Esophagus (tissue), 2 donors: Measurements from ENCODE around the gene ADAMTS16. TPM values are rescaled to one million over a fixed set of nuclear protein-coding genes. Genes with fewer than 3 reads are reported as not detected.

ENCODE experiments used
- H3K27ac ChIP-seq, 2 donors: one replicate each; pipeline ENCODE4 v1.5.1; 2013; ENCODE audit warnings: low read depth in 2 of 2, mild to moderate bottlenecking in 2 of 2, inconsistent platforms in 1 of 2, low read length in 1 of 2, moderate library complexity in 1 of 2
- H3K27me3 ChIP-seq, 2 donors: one replicate each; pipeline ENCODE4 v1.6.1; 2013; ENCODE audit warnings: low read length in 2 of 2, control low read depth in 1 of 2, mild to moderate bottlenecking in 1 of 2; ENCODE audit not compliant: insufficient read depth in 2 of 2, control insufficient read depth in 1 of 2
- H3K36me3 ChIP-seq, 2 donors: one replicate each; pipeline ENCODE4 v1.6.1; 2013; ENCODE audit warnings: low read length in 1 of 2; ENCODE audit not compliant: control insufficient read depth in 2 of 2, insufficient read depth in 2 of 2
- H3K4me1 ChIP-seq, 2 donors: one replicate each; pipeline ENCODE4 v1.6.1; 2013; ENCODE audit warnings: low read length in 1 of 2; ENCODE audit not compliant: control insufficient read depth in 2 of 2, insufficient read depth in 2 of 2
- H3K4me3 ChIP-seq, 2 donors: one replicate each; pipeline ENCODE4 v1.5.1; 2013; ENCODE audit warnings: low read length in 2 of 2, mild to moderate bottlenecking in 2 of 2, low read depth in 1 of 2, moderate library complexity in 1 of 2
- H3K9me3 ChIP-seq, 2 donors: one replicate each; pipeline ENCODE4 v1.6.1; 2013; ENCODE audit warnings: mild to moderate bottlenecking in 2 of 2, low read depth in 1 of 2, low read length in 1 of 2, moderate library complexity in 1 of 2; ENCODE audit not compliant: control insufficient read depth in 2 of 2, insufficient read depth in 1 of 2
- WGBS, 2 donors: extraction: QIAGEN DNeasy Blood & Tissue Kit; methylation state at CpG; one replicate each; pipeline ENCODE4 v1.1.7; 2013; 5-methylcytosine and 5-hydroxymethylcytosine counted together
- polyA plus RNA-seq, 2 donors: library from polyadenylated mRNA; stranded (reverse); fragments of 200-250 nt; gene quantifications; one replicate each; pipeline ENCODE4 v1.2.3, GENCODE V29; 2013
- donor health status: healthy with polysubstance abuse.
- donor health status: Bipolar disorder and iron deficiency.

ADAMTS16 gene
- polyA plus RNA-seq, 2 donors = not detected

DNA sequence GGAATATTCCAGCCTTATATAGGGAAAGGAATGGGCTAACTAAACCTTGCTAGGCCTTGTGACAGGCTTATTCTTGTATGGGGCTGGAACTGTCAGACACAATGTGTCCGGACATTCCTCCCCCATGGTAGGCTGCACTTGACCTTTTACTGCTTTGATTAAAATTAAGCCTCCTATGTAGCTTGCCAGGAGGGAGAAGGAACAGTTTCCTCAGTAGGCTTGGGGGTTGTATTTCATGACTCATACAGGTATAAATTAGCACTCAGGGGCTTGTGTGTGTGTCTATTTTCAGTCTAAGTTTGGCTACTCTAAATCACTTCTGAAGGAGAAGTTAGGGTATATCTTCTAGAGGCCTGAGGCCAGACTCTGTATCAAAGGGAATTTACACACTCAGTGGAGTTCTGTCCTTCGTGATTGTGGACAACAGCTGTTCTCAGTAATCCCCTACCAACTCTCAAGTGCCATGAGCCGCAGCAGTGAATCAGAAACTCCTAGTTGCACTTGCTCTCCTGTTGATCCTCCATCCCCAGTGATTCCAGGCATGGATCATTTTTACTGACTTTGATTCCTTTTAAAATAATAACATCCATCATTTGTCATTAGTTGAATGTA is 16.4 kb downstream of the ADAMTS16 start:
- Histone ChIP-seq H3K27ac (no peak overlapping the region), H3K27me3 (no peaks in the 10 kb centered on the region), H3K9me3 (peaks cover 0 to 5% of the 10 kb centered on the region in 2 donors), H3K36me3 (no peaks in the 10 kb centered on the region), H3K4me1 (no peaks in the 10 kb centered on the region), H3K4me3 (no peak overlapping the region)
- WGBS, 2 donors = 53 to 64% methylated on average over 3 of the region's 3 CpGs

DNA sequence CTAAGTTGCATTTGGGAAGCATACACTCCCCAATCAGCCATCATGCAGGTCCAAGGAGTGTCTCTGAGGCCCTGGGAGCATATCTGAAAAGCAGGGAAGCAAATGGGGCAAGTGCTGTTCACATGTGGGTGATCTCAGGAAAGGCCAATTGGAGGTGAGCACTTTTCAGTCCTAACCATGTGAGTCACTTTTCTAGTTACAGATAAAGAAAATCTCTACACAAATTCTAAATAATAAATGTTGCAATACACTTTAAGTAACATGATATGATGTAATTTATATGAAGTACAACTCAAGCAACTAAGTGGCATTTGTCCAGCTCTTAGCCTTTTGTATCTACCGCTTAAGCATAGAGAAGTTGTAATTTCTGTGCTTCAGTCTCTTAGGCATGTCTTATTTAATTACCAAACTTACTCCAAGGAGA is 18.4 kb downstream of the ADAMTS16 start:
- no peak overlapping the region for H3K27ac ChIP-seq
- no peaks in the 10 kb centered on the region for H3K36me3 ChIP-seq
- 86 to 96% methylated on average over 1 of the region's 1 CpG for WGBS, 2 donors
- no peaks in the 10 kb centered on the region for H3K27me3 ChIP-seq
- no peak overlapping the region for H3K4me3 ChIP-seq
- H3K4me1 ChIP-seq = no peaks in the 10 kb centered on the region
- peaks cover 0 to 5% of the 10 kb centered on the region in 2 donors for H3K9me3 ChIP-seq

DNA sequence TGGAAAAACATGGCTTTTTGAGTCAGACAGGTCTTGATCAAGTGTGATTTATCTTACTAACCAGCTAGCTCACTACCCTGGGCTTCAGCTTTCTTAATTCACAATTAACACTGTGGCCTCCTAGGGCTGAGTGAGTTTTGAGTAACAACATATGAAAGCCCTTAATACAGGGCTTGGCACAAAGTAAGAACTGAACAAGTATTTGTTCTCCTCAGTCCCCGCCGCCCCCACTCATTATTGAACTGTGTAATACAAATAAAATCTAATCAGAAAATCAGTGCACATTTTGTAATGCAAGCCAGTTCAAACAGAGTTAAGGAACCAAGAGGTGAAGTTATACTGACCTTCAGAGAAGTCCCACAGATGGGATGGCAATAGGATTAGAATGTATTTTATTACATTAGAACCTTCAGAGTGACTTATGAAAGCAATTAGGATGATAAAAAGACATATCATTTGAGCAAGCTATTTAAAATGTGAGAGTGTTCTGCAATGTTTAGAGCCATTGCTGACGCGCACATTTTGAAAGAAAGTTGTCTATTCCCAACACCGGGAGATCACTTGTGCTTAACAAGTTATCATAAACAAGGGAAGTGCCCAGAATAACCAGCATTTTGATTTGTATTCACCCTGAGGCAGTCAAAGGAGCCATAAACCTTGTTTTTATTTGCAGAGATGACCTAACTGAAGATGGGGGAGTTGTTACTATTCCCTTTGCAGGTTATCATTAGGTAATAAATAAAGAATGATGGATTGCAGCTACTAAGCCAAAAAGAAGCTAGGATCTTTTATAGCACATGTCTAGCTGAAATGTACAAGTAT is 19.4 kb downstream of the ADAMTS16 start:
- no peaks in the 10 kb centered on the region for H3K4me1 ChIP-seq
- H3K9me3 ChIP-seq = peaks cover 0 to 5% of the 10 kb centered on the region in 2 donors
- WGBS, 2 donors = 49 to 59% methylated on average over 5 of the region's 5 CpGs
- H3K36me3 ChIP-seq = no peaks in the 10 kb centered on the region
- no peak overlapping the region for H3K4me3 ChIP-seq
- H3K27ac ChIP-seq = no peak overlapping the region
- H3K27me3 ChIP-seq = no peaks in the 10 kb centered on the region

DNA sequence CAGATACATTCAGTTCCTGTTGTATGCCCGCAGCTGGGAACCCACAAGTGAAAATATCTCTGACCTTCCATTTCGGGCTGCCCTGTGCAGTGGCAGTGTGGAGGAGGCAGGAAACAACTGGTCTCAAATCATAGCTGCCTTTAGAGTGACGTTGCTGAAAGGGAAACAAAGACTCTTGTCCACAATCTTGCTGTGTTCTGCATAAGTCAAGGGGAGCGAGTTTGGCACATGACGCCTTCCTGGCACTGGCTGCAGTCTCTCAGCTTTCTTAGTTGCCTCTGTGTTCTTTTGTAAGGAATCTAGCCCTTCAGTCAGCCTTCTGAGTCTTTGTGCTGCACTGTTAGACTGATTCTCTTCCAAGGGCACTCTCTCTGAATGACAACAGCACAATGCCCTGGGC is 24.0 kb downstream of the ADAMTS16 start:
- no peak overlapping the region for H3K27ac ChIP-seq
- no peaks in the 10 kb centered on the region for H3K4me1 ChIP-seq
- WGBS, 2 donors = 64 to 67% methylated on average over 5 of the region's 5 CpGs
- no peak overlapping the region for H3K4me3 ChIP-seq
- H3K9me3 ChIP-seq = no peaks in the 10 kb centered on the region
- no peaks in the 10 kb centered on the region for H3K27me3 ChIP-seq
- H3K36me3 ChIP-seq = no peaks in the 10 kb centered on the region

DNA sequence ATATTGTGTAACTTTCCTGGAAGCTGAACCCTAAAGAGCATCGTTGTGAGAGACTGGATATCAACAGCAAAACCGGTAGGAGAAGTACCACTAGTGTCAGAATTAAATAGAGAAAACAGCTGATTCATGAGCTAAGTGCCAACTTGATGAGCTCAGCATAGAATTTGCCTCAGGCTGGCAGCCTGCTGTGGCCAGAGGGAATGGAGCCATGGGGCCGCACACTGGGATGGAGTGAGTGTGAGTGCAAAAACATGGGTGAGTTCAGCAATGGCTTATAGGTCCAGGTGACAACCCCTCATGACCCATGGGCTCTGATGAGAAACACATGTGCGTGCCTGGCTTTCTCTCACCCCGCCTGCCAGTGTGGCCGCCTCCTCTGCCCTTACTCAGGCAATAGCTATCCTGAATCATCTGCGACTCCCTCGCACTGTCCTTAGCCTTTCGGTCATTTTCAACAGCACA is 25.4 kb downstream of the ADAMTS16 start:
- no peaks in the 10 kb centered on the region for H3K9me3 ChIP-seq
- no peaks in the 10 kb centered on the region for H3K27me3 ChIP-seq
- H3K4me3 ChIP-seq = no peak overlapping the region
- H3K4me1 ChIP-seq = no peaks in the 10 kb centered on the region
- no peaks in the 10 kb centered on the region for H3K36me3 ChIP-seq
- 75 to 85% methylated on average over 9 of the region's 9 CpGs for WGBS, 2 donors
- H3K27ac ChIP-seq = no peak overlapping the region

DNA sequence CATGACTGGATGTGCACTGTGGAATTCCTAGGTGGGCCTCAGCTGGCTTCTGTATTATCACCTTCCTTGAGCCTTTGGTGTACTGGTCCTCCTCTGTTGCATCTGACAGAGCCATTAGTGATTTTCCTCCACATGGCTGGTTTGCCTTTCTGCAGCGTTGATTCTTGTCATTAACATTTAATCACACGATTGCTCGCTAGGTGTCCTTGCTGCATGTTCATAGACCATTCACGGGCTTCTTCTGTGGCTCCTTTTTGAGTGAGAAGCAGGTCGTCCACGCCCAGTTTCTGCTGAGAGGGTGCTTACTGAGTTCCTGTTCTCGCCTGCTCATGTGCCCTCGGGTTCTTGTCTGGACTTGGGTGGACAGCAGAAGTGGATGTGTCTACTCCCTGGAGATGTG is 29.3 kb downstream of the ADAMTS16 start:
- Histone ChIP-seq H3K27me3 (no peaks in the 10 kb centered on the region), H3K4me3 (no peak overlapping the region), H3K4me1 (no peaks in the 10 kb centered on the region), H3K27ac (no peak overlapping the region), H3K9me3 (no peaks in the 10 kb centered on the region), H3K36me3 (no peaks in the 10 kb centered on the region)
- WGBS, 2 donors = 88% methylated on average over 8 of the region's 8 CpGs

DNA sequence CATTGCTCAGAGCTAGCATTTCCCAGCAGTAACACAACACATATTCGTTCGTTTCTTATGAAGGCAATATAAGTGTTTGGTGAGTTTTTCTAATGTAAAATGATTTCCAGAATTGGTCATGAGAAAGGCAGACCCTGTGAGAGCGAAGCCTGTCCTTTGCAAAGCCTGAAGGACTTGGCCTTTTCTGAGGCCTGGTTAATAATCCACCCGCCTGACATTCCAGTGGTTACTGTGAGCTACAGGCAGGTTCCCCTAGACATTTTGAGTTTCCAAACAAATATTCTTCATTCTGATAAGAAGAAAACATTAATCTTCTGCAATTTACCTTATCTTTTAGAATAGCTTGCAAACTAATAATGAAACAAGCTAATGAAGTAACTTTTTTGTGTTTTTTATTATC is 38.0 kb downstream of the ADAMTS16 start:
- WGBS, 2 donors = 61 to 73% methylated on average over 4 of the region's 4 CpGs
- Histone ChIP-seq H3K36me3 (no peaks in the 10 kb centered on the region), H3K4me3 (no peak overlapping the region), H3K27ac (no peak overlapping the region), H3K9me3 (peaks cover 0 to 11% of the 10 kb centered on the region in 2 donors), H3K27me3 (no peaks in the 10 kb centered on the region), H3K4me1 (peaks cover 0 to 3% of the 10 kb centered on the region in 2 donors)

DNA sequence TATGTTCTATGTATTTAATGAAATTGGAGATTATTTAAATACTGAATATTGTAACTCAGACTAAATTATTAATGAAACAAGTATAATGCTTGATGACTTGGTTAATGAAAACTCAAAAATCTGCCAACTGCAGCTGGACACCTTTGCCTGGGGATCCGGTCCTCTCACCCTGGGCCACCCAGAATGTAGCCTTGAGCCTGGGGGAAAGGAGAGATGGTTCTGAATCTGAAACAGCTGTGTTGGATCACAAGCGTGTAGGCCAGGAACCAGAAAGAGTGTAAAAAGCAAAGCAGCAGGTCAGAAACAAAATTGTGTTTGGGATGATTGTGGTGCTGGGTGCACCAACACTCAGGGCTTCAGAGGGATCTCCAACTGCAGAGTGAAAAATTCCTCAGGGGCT is 38.5 kb downstream of the ADAMTS16 start:
- Histone ChIP-seq H3K36me3 (no peaks in the 10 kb centered on the region), H3K27ac (no peak overlapping the region), H3K4me1 (peaks cover 2 to 3% of the 10 kb centered on the region in 2 donors), H3K27me3 (no peaks in the 10 kb centered on the region), H3K4me3 (no peak overlapping the region), H3K9me3 (peaks cover 0 to 11% of the 10 kb centered on the region in 2 donors)
- WGBS, 2 donors = 56 to 66% methylated on average over 2 of the region's 2 CpGs

DNA sequence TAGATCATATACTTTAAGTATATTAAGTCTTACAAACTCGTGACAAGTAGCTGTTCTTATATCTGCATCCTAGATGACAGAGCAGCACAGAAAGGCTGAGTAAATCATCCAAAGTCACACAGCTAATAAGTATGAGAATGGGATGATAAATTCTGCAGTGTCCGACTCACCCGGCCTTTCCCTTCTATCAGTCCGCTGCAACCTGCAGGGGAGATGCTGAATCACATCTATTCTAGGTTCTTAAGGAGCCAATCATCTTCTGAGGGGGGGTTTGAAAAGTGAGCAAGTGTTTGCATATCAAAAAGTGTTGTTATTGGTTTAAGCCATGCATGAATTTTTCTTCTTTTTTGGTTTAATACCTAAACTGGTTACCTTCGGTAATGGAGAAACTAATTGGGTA is 38.9 kb downstream of the ADAMTS16 start:
- peaks cover 0 to 11% of the 10 kb centered on the region in 2 donors for H3K9me3 ChIP-seq
- 79 to 85% methylated on average over 5 of the region's 5 CpGs for WGBS, 2 donors
- H3K4me1 ChIP-seq = peaks cover 2 to 3% of the 10 kb centered on the region in 2 donors
- H3K4me3 ChIP-seq = no peak overlapping the region
- no peaks in the 10 kb centered on the region for H3K36me3 ChIP-seq
- no peaks in the 10 kb centered on the region for H3K27me3 ChIP-seq
- no peak overlapping the region for H3K27ac ChIP-seq
